ENCODE results near the gene CTNNBL1. TPM values are rescaled to one million over a fixed set of nuclear protein-coding genes. Genes with fewer than 3 reads are reported as not detected.

Gene CTNNBL1
- total and polyA plus RNA-seq, 2 donors (not counting 3 experiments of a cell fraction or from before 2014, with no cell fraction given) = 20.8 to 60.2 TPM

DNA sequence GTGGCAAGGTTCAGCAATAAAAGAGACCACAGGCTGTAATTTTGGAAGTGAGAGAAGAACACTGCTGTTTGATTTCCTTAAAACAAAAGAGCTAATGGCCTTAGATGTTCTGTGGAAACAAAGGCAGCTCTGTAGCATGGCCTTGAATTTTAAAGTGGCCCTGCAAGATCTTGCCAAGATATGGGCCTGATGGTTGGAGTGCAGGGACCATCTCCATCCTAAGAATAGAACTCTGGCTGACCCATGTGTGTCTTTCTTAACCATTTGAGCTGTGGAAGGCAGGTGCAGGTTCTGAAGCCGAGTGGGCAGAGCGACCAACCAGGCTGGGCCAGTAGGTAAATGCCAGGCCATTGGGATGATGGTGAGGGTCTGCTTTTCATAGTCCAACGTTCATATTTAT lies 135.3 kb downstream of the CTNNBL1 start:
- H3K4me1 ChIP-seq (ENCODE audit: control insufficient read depth, extremely low read depth, insufficient read depth, low read length) = no peaks in the 10 kb centered on the region
- no peak overlapping the region for H3K27ac ChIP-seq (ENCODE audit: insufficient read depth, low read depth, low read length)
- FAIRE-seq (no peak), DNase-seq (ENCODE audit: low read depth, low spot score) (no peak)
- CTCF ChIA-PET = no interaction called here
- H2AFZ ChIP-seq (ENCODE audit: low read depth, low read length) = no peak overlapping the region
- BruUV-seq (replicated peaks) = no TSS peak
- H4K20me1 ChIP-seq (replicated peaks; ENCODE audit: control insufficient read depth, extremely low read depth, insufficient read depth, low read length) = no peaks in the 10 kb centered on the region
- dilution Hi-C loops (cut with MboI; ENCODE audit: extremely low pct_ligation_motif_present, low sequenced_read_pairs) (no loop called here), intact Hi-C loops (cut with micrococcal nuclease) (no loop called here)
- H3K9me1 ChIP-seq (replicated peaks; ENCODE audit: control insufficient read depth, extremely low read depth, insufficient read depth, low read length) = no peaks in the 10 kb centered on the region
- H3K36me3 ChIP-seq (ENCODE audit: control insufficient read depth in 2 of 2, extremely low read depth in 1 of 2, insufficient read depth in 2 of 2, low read length in 2 of 2) = no peaks in the 10 kb centered on the region
- H3K4me3 ChIP-seq (replicated peaks in 1 of 3; ENCODE audit: insufficient read depth in 1 of 3, low read depth in 1 of 3, low read length in 3 of 3) = no peak overlapping the region
- no peak overlapping the region for H3K4me2 ChIP-seq (ENCODE audit: insufficient read depth, low read length)
- H3K9me3 ChIP-seq (replicated peaks; ENCODE audit: control insufficient read depth, insufficient read depth, low read length) = no peaks in the 10 kb centered on the region
- no peaks in the 10 kb centered on the region for H3K79me2 ChIP-seq (ENCODE audit: control insufficient read depth, insufficient read depth, low read length)
- H3K9ac ChIP-seq (replicated peaks; ENCODE audit: extremely low read depth, insufficient read depth, low read length) = no peak overlapping the region
- POLR2A ChIA-PET = interaction anchor here (0.6 kb wide), 1 partner anchor 112 kb away, joined by 4 read pairs; no protein-coding TSS in a partner anchor
- no peaks in the 10 kb centered on the region for H3K27me3 ChIP-seq (ENCODE audit: control insufficient read depth in 2 of 2, insufficient read depth in 2 of 2, low read length in 2 of 2)
- TF ChIP-seq MYC (IDR thresholded peaks at IDR 0.05; ENCODE audit: low read depth, low read length) = no peak
- TF ChIP-seq FOS (IDR thresholded peaks at IDR 0.05; ENCODE audit: borderline replicate concordance, insufficient read depth, low read length) = no peak
- TF ChIP-seq JUN (IDR thresholded peaks at IDR 0.05; ENCODE audit: borderline replicate concordance, insufficient read depth, insufficient read length, low read depth) = no peak
- TF ChIP-seq MAX (IDR thresholded peaks at IDR 0.05; ENCODE audit: insufficient read depth, insufficient read length) = no peak
- no peak for TF ChIP-seq CTCF (IDR thresholded peaks at IDR 0.05; ENCODE audit: extremely low read depth in 1 of 2, insufficient read depth in 1 of 2, low read depth in 1 of 2, low read length in 2 of 2)
- TF ChIP-seq GATA2 (IDR thresholded peaks at IDR 0.05; ENCODE audit: insufficient read depth, insufficient read length, low read depth, low read length) = no peak
- TF ChIP-seq POLR2A (IDR thresholded peaks at IDR 0.05; ENCODE audit: low read depth, low read length) = no peak
- TF ChIP-seq EZH2 (IDR thresholded peaks at IDR 0.05; ENCODE audit: borderline replicate concordance, low read depth, low read length, severe bottlenecking) = no peak
- no peak for TF ChIP-seq POLR2AphosphoS5 (IDR thresholded peaks at IDR 0.05; ENCODE audit: insufficient read depth, low read depth, low read length)
